T-cell (primary cell): ENCODE measurements around the gene ZSWIM8. TPM values are rescaled to one million over a fixed set of nuclear protein-coding genes. Genes with fewer than 3 reads are reported as not detected.

Experiments
- ATAC-seq, 4 experiments: fragments of 200-7000 bp in 3 of 4; fragments of 150-1000 bp in 1 of 4; cut with Tn5 transposase; replicated peaks in 1 of 4; 1 replicate in 3 of 4; 2 replicates in 1 of 4; pipeline ENCODE4 v1.10.0; 2021; ENCODE audit warnings: moderate library complexity in 3 of 4, mild to moderate bottlenecking in 2 of 4, moderate number of reproducible peaks in 1 of 4
- CTCF ChIA-PET, 2 donors: fragments of 300-600 bp; sonication (Branson Sonifier 250); formaldehyde crosslinking; loops; one replicate each; lab custom pipeline; 2022; ENCODE audit warnings: antibody characterized with exemption in 2 of 2; lab: Charles Lee
- POLR2A ChIA-PET, 2 donors: fragments of 300-600 bp; sonication (Branson Sonifier 250); formaldehyde crosslinking; loops; one replicate each; lab custom pipeline; 2022; ENCODE audit warnings: antibody characterized with exemption in 2 of 2; lab: Charles Lee
- DNase-seq, 35 experiments: peaks; one replicate each; pipeline versions ENCODE4 v3.0.0 to v3.0.0-alpha.2; 2013 to 2023
- H3K27ac ChIP-seq: one replicate; pipeline ENCODE4 v1.5.1; 2013; ENCODE audit warnings: low read length
- H3K27me3 ChIP-seq, 2 experiments: replicated peaks in 1 of 2; 1 replicate in 1 of 2; 2 replicates in 1 of 2; pipeline versions ENCODE4 v1.6.1 to v1.7.0; 2013; ENCODE audit warnings: low read length in 1 of 2, mixed read lengths in 1 of 2; ENCODE audit not compliant: control insufficient read depth in 2 of 2, insufficient read depth in 2 of 2; ENCODE audit errors: extremely low read depth in 1 of 2
- H3K36me3 ChIP-seq, 2 donors: 1 replicate in 1 of 2; 2 replicates in 1 of 2; pipeline versions ENCODE4 v1.6.1 to v1.7.0; 2013; ENCODE audit warnings: low read length in 1 of 2; ENCODE audit not compliant: control insufficient read depth in 2 of 2, insufficient read depth in 1 of 2; ENCODE audit errors: extremely low read depth in 1 of 2
- H3K4me1 ChIP-seq, 2 experiments: 1 replicate in 1 of 2; 2 replicates in 1 of 2; pipeline versions ENCODE4 v1.6.1 to v1.7.0; 2013; ENCODE audit warnings: low read length in 2 of 2, mixed read lengths in 1 of 2; ENCODE audit not compliant: insufficient read depth in 2 of 2, control insufficient read depth in 1 of 2; ENCODE audit errors: extremely low read depth in 1 of 2
- H3K4me3 ChIP-seq, 2 donors: 1 replicate in 1 of 2; 2 replicates in 1 of 2; pipeline versions ENCODE4 v1.5.1 to v1.7.0; 2013; ENCODE audit warnings: mild to moderate bottlenecking in 2 of 2, low read length in 1 of 2, moderate library complexity in 1 of 2; ENCODE audit not compliant: control insufficient read depth in 1 of 2; ENCODE audit errors: extremely low read depth in 1 of 2
- H3K9me3 ChIP-seq: 2 replicates; pipeline ENCODE4 v1.7.0; 2013
- H3K27ac Mint-ChIP-seq, 2 donors: one replicate each; pipeline ENCODE4 v1.8.0; 2020 to 2021; ENCODE audit warnings: mild to moderate bottlenecking in 2 of 2, mixed read lengths in 2 of 2
- H3K27me3 Mint-ChIP-seq, 2 donors: one replicate each; pipeline ENCODE4 v1.8.0; 2021 to 2022; ENCODE audit warnings: mixed read lengths in 2 of 2
- H3K36me3 Mint-ChIP-seq: one replicate; pipeline ENCODE4 v1.8.0; 2021; ENCODE audit warnings: mixed read lengths
- H3K4me1 Mint-ChIP-seq, 3 donors: one replicate each; pipeline ENCODE4 v1.8.0; 2020 to 2022; ENCODE audit warnings: mixed read lengths in 3 of 3, mild to moderate bottlenecking in 1 of 3
- H3K4me3 Mint-ChIP-seq, 3 donors: one replicate each; pipeline ENCODE4 v1.8.0; 2020 to 2022; ENCODE audit warnings: mild to moderate bottlenecking in 3 of 3, mixed read lengths in 3 of 3, moderate library complexity in 3 of 3
- H3K9me3 Mint-ChIP-seq, 3 donors: one replicate each; pipeline ENCODE4 v1.8.0; 2020 to 2022; ENCODE audit warnings: mixed read lengths in 3 of 3
- WGBS: methylation state at CpG from one replicate; pipeline ENCODE4 v1.1.5; 2013; ENCODE audit warnings: missing lambda C conversion rate; ENCODE audit not compliant: insufficient coverage; 5-methylcytosine and 5-hydroxymethylcytosine counted together
- total RNA-seq, 35 experiments: library from RNA in 6 of 35; stranded (reverse) in 6 of 35; fragments of 120-200 nt in 1 of 35; gene quantifications; one replicate each; pipeline versions ENCODE4 v1.2.1 to v1.2.4 and lab custom pipeline; 2013 to 2026

The ZSWIM8 gene
- total RNA-seq, 5 donors from 2014 or later (not counting 1 experiment from before 2014, with no cell fraction given) = 69.0 to 106 (median 90.8) TPM

GRCh38 chr10:73773152-73773879 is 12.1 kb upstream of the ZSWIM8 start:
- Mint-ChIP-seq H3K27me3 (no peaks in the 10 kb centered on the region), H3K27ac (peak overlapping the region; percentile 94 to 95), H3K4me1 (peaks cover 57 to 66% (median 65%) of the 10 kb centered on the region in 3 donors), H3K36me3 (peaks cover 33% of the 10 kb centered on the region), H3K4me3 (peak overlapping the region; percentile 93 to 97 (median 94)), H3K9me3 (no peaks in the 10 kb centered on the region)
- Histone ChIP-seq H3K36me3 (peaks cover 6 to 56% of the 10 kb centered on the region in 2 donors), H3K27ac (peak overlapping the region; percentile 84), H3K9me3 (no peaks in the 10 kb centered on the region), H3K4me3 (peak overlapping the region; percentile 74 to 92), H3K4me1 (peaks cover 25 to 61% of the 10 kb centered on the region in 2 experiments), H3K27me3 (no peaks in the 10 kb centered on the region)
- ChIA-PET POLR2A (interaction anchor here (0.7 to 3.4 kb wide), 4 partner anchors 9 to 30 kb away, joined by 3 to 15 read pairs (median 8); partner anchors contain the start of genes CHCHD1 (in 1 of the 2) and SEC24C (in 1 of the 2)), CTCF (interaction anchor here in 1 of 2 donors (0.9 to 4.1 kb wide), 7 partner anchors 9 to 167 kb away, joined by 3 to 35 read pairs (median 5); partner anchors contain the start of gene CHCHD1)
- 10% methylated on average over 19 of the region's 29 CpGs for WGBS
- ATAC-seq = peak in 3 of 4 experiments; percentile 4 to 6 (median 5)
- peak in 4 of 35 experiments; percentile 16 to 39 (median 23) for DNase-seq

DNA sequence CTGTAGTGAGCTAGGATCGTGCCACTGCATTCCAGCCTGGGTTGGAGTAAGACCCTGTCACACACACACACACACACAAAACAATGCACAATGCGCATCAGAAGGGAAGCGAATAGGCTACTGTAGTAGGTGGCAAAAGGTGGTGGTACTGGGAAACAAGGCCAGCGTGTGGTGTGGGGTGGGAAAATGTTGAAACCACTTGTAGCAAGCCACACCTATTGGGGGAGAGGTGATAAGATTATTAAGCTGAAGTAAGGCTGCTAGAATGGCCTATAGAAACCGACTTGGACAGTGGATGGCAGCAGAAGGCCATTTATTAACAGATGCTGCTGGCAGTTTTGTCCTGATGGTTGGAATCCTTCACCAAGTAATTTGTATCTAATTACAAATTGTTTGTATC is 10.8 kb upstream of the ZSWIM8 start:
- Histone ChIP-seq H3K27me3 (no peaks in the 10 kb centered on the region), H3K9me3 (no peaks in the 10 kb centered on the region), H3K27ac (no peak overlapping the region), H3K4me3 (peak overlapping the region in 1 of 2 donors; percentile 74), H3K36me3 (peaks cover 6 to 52% of the 10 kb centered on the region in 2 donors), H3K4me1 (peaks cover 18 to 50% of the 10 kb centered on the region in 2 experiments)
- peak overlapping the region; percentile 4 to 33 for H3K27ac Mint-ChIP-seq
- WGBS = 17% methylated on average over 1 of the region's 5 CpGs
- H3K4me3 Mint-ChIP-seq = peak overlapping the region; percentile 93 to 97 (median 94)
- no peak for ATAC-seq
- H3K36me3 Mint-ChIP-seq = peaks cover 25% of the 10 kb centered on the region
- peaks cover 46 to 55% (median 52%) of the 10 kb centered on the region in 3 donors for H3K4me1 Mint-ChIP-seq
- POLR2A ChIA-PET = no interaction called here
- H3K9me3 Mint-ChIP-seq = no peaks in the 10 kb centered on the region
- peak in 14 of 35 experiments; percentile 18 to 64 (median 31) for DNase-seq
- no peaks in the 10 kb centered on the region for H3K27me3 Mint-ChIP-seq
- CTCF ChIA-PET = interaction anchor here (0.5 to 1.6 kb wide), 3 partner anchors 12 to 105 kb away, joined by 3 to 9 read pairs (median 4); no protein-coding TSS in a partner anchor

DNA sequence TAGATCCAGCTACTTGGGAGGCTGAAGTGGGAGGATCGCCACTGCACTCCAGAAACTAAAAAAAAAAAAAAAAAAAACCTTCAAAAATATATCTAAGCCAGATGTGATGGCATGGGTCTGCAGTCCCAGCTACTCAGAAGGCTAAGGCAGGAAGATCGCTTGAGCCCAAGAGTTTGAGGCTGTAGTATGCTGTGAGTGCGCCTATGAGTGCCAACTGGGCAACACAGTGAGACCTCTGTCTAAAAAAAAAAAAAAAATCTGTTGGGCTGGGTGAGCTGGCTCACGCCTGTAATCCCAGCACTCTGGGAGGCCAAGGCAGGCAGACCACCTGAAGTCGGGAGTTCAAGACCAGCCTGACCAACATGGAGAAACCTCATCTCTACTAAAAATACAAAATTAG is 6.4 kb upstream of the ZSWIM8 start:
- DNase-seq (no peak), ATAC-seq (no peak)
- peaks cover 33 to 60% of the 10 kb centered on the region in 2 experiments for H3K4me1 ChIP-seq
- POLR2A ChIA-PET = interaction anchor here (0.5 to 0.7 kb wide), 4 partner anchors 22 to 377 kb away, joined by 3 to 4 read pairs (median 4); no protein-coding TSS in a partner anchor
- Mint-ChIP-seq H3K27ac (no peak overlapping the region), H3K9me3 (no peaks in the 10 kb centered on the region), H3K36me3 (peaks cover 16% of the 10 kb centered on the region), H3K4me1 (peaks cover 50 to 64% (median 62%) of the 10 kb centered on the region in 3 donors), H3K27me3 (no peaks in the 10 kb centered on the region), H3K4me3 (no peak overlapping the region)
- no peak overlapping the region for H3K27ac ChIP-seq
- WGBS = 100% methylated on average over 1 of the region's 5 CpGs
- H3K4me3 ChIP-seq = no peak overlapping the region
- no peaks in the 10 kb centered on the region for H3K27me3 ChIP-seq
- peaks cover 0 to 39% of the 10 kb centered on the region in 2 donors for H3K36me3 ChIP-seq
- CTCF ChIA-PET = interaction anchor here (0.7 kb wide), 2 partner anchors 10 to 307 kb away, joined by 6 to 7 read pairs; no protein-coding TSS in a partner anchor
- no peaks in the 10 kb centered on the region for H3K9me3 ChIP-seq

- ATAC-seq (no peak), DNase-seq (no peak)
- Mint-ChIP-seq H3K4me3 (peak overlapping the region; percentile 32 to 96 (median 43)), H3K4me1 (peaks cover 43 to 61% (median 56%) of the 10 kb centered on the region in 3 donors), H3K9me3 (no peaks in the 10 kb centered on the region), H3K27me3 (no peaks in the 10 kb centered on the region), H3K36me3 (peaks cover 13% of the 10 kb centered on the region), H3K27ac (peak overlapping the region; percentile 34 to 69)
- Histone ChIP-seq H3K9me3 (no peaks in the 10 kb centered on the region), H3K4me3 (no peak overlapping the region), H3K27ac (no peak overlapping the region), H3K36me3 (peaks cover 0 to 38% of the 10 kb centered on the region in 2 donors), H3K27me3 (no peaks in the 10 kb centered on the region), H3K4me1 (peaks cover 28 to 53% of the 10 kb centered on the region in 2 experiments)
- POLR2A ChIA-PET = interaction anchor here in 1 of 2 donors (0.6 kb wide), 1 partner anchor 20 kb away, joined by 3 read pairs; no protein-coding TSS in a partner anchor
- CTCF ChIA-PET = interaction anchor here (0.7 to 1.0 kb wide), 5 partner anchors 10 to 387 kb away, joined by 3 to 7 read pairs (median 4); no protein-coding TSS in a partner anchor
- 63% methylated on average over 1 of the region's 3 CpGs for WGBS
These were observed 5.7 kb upstream of the ZSWIM8 start for GRCh38 chr10:73779539-73780197.

DNA sequence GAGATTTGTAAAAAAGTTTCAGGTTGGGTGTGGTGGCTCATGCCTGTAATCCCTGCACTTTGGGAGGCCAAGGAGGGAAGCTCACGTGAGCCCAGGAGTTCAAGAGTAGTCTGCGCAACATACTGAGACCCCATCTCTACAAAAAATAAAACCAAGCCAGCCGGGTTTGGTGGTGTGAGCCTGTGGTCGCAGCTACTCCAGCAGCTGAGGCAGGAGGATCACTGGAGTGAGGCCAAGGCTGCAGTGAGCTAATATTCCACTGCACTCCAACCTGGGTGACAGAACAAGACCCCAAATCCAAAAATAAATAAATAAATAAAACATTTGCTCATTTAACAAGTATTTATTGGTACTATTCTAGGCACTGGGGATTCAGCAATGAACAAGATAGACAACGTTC is 5.1 kb upstream of the ZSWIM8 start:
- H3K4me3 Mint-ChIP-seq = peak overlapping the region; percentile 96 to 100 (median 99)
- peaks cover 43 to 62% (median 52%) of the 10 kb centered on the region in 3 donors for H3K4me1 Mint-ChIP-seq
- peak overlapping the region; percentile 34 to 100 for H3K27ac Mint-ChIP-seq
- DNase-seq (no peak), ATAC-seq (no peak)
- H3K36me3 ChIP-seq = peaks cover 0 to 35% of the 10 kb centered on the region in 2 donors
- H3K9me3 Mint-ChIP-seq = no peaks in the 10 kb centered on the region
- H3K4me3 ChIP-seq = no peak overlapping the region
- no peaks in the 10 kb centered on the region for H3K9me3 ChIP-seq
- no peaks in the 10 kb centered on the region for H3K27me3 Mint-ChIP-seq
- WGBS = 62% methylated on average over 3 of the region's 5 CpGs
- no peaks in the 10 kb centered on the region for H3K27me3 ChIP-seq
- ChIA-PET CTCF (interaction anchor here (1.0 to 4.6 kb wide), 2 partner anchors 9 to 30 kb away, joined by 3 to 35 read pairs; a partner anchor contains a TSS), POLR2A (interaction anchor here in 1 of 2 donors (1.0 kb wide), 1 partner anchor 11 kb away, joined by 3 read pairs; no protein-coding TSS in a partner anchor)
- no peak overlapping the region for H3K27ac ChIP-seq
- peaks cover 24 to 50% of the 10 kb centered on the region in 2 experiments for H3K4me1 ChIP-seq
- H3K36me3 Mint-ChIP-seq = peaks cover 10% of the 10 kb centered on the region
